ENCODE measurements around the gene PCDHGA4.
"Not testable (repeated sequence)": the region's sequence is repeated elsewhere in the genome, so short reads cannot be mapped to it uniquely, and the experiment has no call there.

Gene PCDHGA4

DNA sequence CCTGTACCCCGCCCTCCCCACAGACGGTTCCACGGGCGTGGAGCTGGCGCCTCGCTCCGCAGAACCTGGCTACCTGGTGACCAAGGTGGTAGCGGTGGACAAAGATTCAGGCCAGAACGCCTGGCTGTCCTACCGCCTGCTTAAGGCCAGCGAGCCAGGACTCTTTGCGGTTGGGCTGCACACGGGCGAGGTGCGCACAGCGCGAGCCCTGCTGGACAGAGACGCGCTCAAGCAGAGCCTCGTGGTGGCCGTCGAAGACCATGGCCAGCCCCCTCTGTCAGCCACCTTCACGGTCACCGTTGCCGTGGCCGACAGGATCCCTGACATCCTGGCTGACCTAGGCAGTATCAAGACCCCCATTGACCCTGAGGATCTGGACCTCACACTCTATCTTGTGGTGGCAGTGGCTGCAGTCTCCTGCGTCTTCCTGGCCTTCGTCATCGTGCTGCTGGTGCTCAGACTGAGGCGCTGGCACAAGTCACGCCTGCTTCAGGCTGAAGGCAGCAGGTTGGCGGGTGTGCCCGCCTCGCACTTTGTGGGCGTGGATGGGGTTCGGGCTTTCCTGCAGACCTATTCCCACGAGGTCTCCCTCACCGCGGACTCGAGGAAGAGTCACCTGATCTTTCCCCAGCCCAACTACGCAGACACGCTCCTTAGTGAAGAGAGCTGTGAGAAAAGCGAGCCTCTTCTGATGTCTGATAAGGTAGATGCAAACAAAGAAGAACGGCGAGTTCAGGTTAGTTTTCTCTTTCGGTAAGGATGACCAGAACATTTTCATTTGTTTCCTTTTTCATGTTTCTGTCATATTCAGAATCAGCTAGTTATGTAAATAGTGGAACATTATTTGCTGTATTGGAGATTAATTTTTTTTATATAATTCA is 11.4 kb downstream of the PCDHGA4 start:
- Mint-ChIP-seq H3K27me3 (peaks cover 71% of the 10 kb centered on the region), H3K27ac (no peak overlapping the region), H3K4me1 (peaks cover 5% of the 10 kb centered on the region), H3K36me3 (peaks cover 26% of the 10 kb centered on the region), H3K9me3 (peaks cover 26% of the 10 kb centered on the region), H3K4me3 (no peak overlapping the region)

DNA sequence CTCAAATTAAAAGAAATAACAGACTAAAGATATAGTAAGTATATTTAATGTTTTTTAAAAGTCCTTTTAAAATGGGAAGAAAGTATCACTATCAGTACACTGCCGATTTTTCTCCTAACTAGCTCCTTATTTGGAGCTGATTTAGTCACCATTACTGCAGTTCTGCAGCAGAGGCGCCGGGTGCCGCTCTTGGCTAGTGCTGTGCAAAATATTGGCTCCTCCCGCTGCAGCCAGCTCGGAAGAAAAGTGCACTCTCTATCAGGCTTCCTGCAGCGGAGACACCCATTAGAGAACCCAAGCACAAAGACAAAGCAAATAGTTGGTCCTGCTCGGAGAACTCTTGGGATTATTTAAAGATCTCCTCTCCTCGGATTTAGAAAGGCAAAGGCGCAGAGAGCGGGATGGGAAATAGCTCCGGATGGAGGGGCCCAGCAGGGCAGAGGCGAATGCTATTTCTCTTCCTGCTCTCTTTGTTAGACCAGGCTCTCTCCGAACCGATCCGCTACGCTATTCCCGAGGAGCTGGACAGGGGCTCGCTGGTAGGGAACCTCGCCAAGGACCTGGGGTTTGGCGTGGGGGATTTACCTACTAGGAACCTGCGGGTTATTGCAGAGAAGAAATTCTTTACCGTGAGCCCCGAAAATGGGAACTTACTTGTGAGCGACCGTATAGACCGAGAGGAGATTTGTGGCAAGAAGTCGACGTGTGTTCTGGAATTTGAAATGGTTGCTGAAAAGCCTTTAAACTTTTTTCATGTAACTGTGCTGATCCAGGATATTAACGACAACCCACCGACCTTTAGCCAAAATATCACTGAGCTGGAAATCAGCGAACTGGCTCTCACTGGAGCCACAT is 15.4 kb downstream of the PCDHGA4 start, which contains the start of gene PCDHGB3:
TSS of gene PCDHGB3 (plus strand) at position 249 of the 855 bp plus-strand sequence. CDS start at position 402, 153 bp downstream.
- Mint-ChIP-seq H3K4me3 (peak within 1 kb of the TSS; percentile 75), H3K9me3 (peaks cover 10% of the 10 kb centered on the region), H3K36me3 (peaks cover 16% of the 10 kb centered on the region), H3K27ac (no peak within 1 kb of the TSS), H3K4me1 (peaks cover 5% of the 10 kb centered on the region), H3K27me3 (peaks cover 63% of the 10 kb centered on the region)

DNA sequence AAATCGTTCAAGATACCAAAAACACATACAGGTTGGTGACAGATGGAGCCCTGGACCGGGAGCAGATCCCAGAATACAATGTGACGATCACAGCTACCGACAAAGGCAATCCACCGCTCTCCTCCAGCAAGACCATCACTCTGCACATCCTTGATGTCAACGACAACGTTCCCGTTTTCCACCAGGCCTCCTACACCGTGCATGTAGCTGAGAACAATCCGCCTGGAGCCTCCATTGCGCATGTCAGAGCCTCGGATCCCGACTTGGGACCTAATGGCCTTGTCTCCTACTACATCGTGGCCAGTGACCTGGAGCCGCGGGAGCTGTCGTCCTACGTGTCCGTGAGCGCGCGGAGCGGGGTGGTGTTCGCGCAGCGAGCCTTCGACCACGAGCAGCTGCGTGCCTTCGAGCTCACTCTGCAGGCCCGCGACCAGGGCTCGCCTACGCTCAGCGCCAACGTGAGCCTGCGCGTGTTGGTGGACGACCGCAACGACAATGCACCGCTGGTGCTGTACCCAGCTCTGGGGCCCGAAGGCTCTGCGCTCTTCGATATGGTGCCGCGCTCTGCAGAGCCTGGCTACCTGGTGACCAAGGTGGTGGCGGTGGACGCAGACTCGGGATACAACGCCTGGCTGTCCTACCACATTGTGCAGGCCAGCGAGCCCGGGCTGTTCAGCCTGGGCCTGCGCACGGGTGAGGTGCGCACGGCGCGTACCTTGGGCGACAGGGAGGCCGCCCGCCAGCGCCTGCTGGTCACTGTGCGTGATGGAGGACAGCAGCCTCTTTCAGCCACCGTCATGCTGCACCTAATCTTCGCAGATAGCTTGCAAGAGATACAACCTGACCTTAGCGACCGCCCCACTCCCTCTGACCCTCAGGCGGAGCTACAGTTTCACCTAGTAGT is 17.0 kb downstream of the PCDHGA4 start:
- Mint-ChIP-seq H3K36me3 (peaks cover 15% of the 10 kb centered on the region), H3K27me3 (peaks cover 61% of the 10 kb centered on the region), H3K9me3 (peaks cover 10% of the 10 kb centered on the region), H3K4me3 (no peak overlapping the region), H3K27ac (no peak overlapping the region), H3K4me1 (peaks cover 5% of the 10 kb centered on the region)

DNA sequence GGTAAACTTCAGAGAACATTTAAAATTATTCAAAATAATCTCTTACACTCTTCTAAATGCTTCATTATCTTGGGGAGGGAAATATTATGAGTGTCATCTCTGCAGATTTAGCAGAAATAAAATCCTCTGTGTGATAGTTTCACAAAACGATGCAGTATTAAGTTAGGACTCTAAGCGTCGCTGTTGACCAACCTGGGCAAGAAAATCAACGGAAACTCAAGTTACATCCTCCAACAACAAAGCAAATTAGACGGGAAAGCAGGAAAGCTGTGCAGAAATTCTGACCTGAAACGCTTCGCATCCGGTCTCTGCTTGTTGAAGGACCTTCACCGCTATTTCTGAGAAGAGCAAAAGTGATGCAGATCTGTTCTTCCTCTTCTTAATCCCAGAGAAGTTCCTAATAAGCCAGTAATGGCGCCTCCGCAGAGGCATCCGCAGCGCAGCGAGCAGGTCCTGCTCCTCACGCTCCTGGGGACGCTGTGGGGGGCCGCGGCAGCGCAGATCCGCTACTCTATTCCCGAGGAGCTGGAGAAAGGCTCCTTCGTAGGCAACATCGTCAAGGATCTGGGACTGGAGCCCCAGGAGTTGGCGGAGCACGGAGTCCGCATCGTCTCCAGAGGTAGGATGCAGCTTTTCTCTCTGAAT is 19.0 kb downstream of the PCDHGA4 start, which contains the start of gene PCDHGA6:
TSS of gene PCDHGA6 (plus strand) at position 219 of the 645 bp plus-strand sequence. CDS start at position 412, 193 bp downstream.
- peaks cover 54% of the 10 kb centered on the region for H3K27me3 Mint-ChIP-seq
- no peak within 1 kb of the TSS for H3K27ac Mint-ChIP-seq
- H3K4me3 Mint-ChIP-seq: no peak within 1 kb of the TSS
- H3K9me3 Mint-ChIP-seq: peaks cover 13% of the 10 kb centered on the region
- H3K36me3 Mint-ChIP-seq: peaks cover 16% of the 10 kb centered on the region
- H3K4me1 Mint-ChIP-seq: peaks cover 5% of the 10 kb centered on the region

DNA sequence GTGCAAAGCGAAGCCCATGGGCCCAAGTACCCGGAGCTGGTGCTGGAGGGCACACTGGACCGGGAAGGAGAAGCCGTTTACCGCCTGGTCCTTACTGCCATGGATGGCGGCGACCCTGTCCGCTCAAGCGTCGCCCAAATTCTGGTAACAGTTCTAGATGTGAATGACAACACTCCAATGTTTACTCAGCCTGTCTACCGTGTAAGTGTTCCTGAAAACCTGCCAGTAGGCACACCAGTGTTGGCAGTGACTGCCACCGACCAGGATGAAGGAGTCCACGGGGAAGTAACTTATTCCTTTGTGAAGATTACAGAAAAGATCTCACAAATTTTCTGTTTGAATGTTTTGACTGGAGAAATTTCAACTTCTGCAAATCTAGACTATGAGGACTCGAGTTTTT is 19.8 kb downstream of the PCDHGA4 start:
- Mint-ChIP-seq H3K36me3 (peaks cover 16% of the 10 kb centered on the region), H3K27me3 (peaks cover 51% of the 10 kb centered on the region), H3K27ac (no peak overlapping the region), H3K4me1 (peaks cover 5% of the 10 kb centered on the region), H3K4me3 (no peak overlapping the region), H3K9me3 (peaks cover 13% of the 10 kb centered on the region)

DNA sequence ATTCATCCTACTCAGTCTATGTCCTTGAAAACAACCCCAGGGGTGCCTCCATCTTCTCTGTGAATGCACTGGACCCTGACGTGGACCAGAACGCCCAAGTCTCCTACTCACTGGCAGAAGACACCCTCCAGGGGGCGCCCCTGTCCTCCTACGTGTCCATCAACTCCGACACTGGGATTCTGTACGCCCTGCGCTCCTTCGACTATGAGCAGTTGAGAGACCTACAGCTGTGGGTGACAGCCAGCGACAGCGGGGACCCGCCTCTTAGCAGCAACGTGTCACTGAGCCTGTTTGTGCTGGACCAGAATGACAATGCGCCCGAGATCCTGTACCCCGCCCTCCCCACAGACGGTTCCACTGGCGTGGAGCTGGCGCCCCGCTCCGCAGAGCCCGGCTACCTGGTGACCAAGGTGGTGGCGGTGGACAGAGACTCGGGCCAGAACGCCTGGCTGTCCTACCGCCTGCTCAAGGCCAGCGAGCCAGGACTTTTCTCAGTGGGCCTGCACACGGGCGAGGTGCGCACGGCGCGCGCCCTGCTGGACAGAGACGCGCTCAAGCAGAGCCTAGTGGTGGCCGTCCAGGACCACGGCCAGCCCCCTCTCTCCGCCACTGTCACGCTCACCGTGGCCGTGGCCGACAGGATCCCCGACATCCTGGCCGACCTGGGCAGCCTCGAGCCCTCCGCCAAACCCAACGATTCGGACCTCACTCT is 20.8 kb downstream of the PCDHGA4 start:
- H3K27ac Mint-ChIP-seq, H3K4me3 Mint-ChIP-seq, H3K4me1 Mint-ChIP-seq: not testable (repeated sequence)
- Mint-ChIP-seq H3K9me3 (peaks cover 13% of the 10 kb centered on the region), H3K36me3 (peaks cover 14% of the 10 kb centered on the region), H3K27me3 (peaks cover 50% of the 10 kb centered on the region)

DNA sequence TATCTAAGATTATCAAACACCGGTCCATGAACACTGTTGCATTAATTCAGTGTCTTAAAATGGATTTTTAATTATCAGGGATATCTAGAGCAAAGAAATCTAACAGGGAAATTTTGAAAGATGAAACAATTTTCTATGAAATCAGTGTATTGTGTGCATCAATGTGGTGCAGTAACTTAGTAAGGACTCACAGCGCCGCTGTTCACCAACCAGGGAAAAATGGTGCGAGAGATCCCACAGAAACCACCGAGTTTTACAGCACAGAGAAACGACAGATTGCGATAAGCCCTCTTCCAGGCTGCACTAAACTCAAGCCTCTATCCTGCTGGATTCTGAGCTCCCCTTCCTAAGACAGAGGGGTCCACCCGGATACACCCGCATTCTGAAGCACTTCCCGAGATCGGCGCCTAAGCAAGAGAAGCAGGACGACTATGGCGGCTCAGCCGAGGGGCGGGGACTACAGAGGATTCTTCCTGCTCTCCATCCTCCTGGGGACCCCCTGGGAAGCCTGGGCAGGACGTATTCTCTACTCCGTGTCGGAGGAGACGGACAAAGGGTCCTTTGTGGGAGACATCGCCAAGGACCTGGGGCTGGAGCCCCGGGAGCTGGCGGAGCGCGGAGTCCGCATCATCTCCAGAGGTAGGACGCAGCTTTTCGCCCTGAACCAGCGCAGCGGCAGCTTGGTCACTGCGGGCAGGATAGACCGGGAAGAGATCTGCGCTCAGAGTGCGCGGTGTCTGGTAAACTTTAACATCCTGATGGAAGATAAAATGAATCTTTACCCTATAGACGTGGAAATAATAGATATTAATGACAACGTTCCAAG is 27.9 kb downstream of the PCDHGA4 start, which contains the start of gene PCDHGA7:
TSS of gene PCDHGA7 (plus strand) at position 274 of the 826 bp plus-strand sequence. CDS start at position 432, 158 bp downstream.
- Mint-ChIP-seq H3K4me1 (no peaks in the 10 kb centered on the region), H3K9me3 (peaks cover 21% of the 10 kb centered on the region), H3K36me3 (peaks cover 18% of the 10 kb centered on the region), H3K4me3 (peak within 1 kb of the TSS; percentile 70), H3K27ac (no peak within 1 kb of the TSS), H3K27me3 (peaks cover 59% of the 10 kb centered on the region)

DNA sequence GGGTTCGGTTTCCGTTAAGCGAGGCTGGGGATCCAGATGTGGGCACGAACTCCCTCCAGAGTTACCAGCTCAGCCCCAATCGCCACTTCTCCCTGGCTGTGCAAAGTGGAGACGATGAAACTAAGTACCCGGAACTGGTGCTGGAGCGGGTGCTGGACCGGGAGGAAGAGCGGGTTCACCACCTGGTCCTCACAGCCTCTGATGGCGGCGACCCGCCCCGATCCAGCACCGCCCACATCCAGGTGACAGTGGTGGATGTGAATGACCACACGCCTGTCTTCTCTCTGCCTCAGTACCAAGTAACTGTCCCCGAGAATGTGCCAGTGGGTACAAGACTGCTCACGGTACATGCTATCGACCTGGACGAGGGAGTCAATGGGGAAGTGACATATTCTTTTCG is 28.5 kb downstream of the PCDHGA4 start:
- Mint-ChIP-seq H3K4me1 (peaks cover under 1% of the 10 kb centered on the region), H3K27ac (no peak overlapping the region), H3K4me3 (peak overlapping the region; percentile 70), H3K27me3 (peaks cover 61% of the 10 kb centered on the region), H3K36me3 (peaks cover 19% of the 10 kb centered on the region), H3K9me3 (peaks cover 22% of the 10 kb centered on the region)

DNA sequence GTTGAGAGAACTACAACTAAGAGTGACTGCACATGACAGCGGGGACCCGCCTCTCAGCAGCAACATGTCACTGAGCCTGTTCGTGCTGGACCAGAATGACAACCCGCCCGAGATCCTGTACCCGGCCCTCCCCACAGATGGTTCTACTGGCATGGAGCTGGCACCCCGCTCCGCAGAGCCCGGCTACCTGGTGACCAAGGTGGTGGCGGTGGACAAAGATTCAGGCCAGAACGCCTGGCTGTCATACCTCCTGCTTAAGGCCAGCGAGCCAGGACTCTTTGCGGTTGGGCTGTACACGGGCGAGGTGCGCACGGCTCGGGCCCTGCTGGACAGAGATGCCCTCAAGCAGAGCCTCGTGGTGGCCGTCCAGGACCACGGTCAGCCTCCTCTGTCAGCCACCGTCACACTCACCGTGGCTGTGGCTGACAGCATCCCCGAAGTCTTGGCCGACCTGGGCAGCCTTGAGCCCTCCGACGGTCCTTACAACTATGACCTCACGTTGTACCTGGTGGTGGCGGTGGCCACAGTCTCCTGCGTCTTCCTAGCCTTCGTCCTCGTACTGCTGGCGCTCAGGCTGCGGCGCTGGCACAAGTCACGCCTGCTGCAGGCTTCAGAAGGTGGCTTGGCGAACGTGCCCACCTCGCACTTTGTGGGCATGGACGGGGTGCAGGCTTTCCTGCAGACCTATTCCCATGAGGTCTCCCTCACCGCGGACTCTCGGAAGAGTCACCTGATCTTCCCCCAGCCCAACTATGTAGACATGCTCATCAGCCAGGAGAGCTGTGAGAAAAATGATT is 29.8 kb downstream of the PCDHGA4 start:
- Mint-ChIP-seq H3K27me3 (peaks cover 63% of the 10 kb centered on the region), H3K27ac (no peak overlapping the region), H3K9me3 (peaks cover 31% of the 10 kb centered on the region), H3K36me3 (peaks cover 23% of the 10 kb centered on the region), H3K4me1 (peaks cover 3% of the 10 kb centered on the region), H3K4me3 (no peak overlapping the region)

DNA sequence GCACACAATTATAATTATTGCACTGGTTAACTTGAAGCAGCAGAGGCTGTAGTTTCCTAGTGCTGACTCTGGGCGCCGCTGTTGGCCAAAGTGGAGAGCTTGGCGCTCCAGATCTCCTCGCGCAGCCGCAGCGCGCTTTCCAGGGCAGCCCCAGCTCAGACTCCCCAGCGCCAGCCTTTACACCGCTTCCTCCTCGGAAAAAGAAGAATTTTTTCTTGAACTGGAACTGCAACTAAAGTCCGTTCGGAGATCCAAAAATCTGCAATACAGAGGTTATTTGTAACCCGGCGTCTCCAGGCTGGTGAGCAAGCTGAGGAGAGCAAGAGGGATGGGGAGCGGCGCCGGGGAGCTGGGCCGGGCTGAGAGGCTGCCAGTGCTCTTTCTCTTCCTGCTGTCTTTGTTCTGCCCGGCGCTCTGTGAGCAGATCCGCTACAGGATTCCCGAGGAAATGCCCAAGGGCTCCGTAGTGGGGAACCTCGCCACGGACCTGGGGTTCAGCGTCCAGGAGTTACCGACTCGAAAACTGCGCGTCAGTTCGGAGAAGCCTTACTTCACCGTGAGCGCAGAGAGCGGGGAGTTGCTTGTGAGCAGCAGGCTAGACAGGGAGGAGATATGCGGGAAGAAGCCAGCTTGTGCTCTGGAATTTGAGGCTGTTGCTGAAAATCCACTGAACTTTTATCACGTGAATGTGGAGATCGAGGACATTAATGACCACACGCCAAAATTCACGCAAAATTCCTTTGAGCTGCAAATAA is 32.9 kb downstream of the PCDHGA4 start, which contains the start of gene PCDHGB4:
TSS of gene PCDHGB4 (plus strand) at position 142 of the 755 bp plus-strand sequence. CDS start at position 329, 187 bp downstream.
- H3K4me3 Mint-ChIP-seq: peak within 1 kb of the TSS; percentile 11
- peaks cover 63% of the 10 kb centered on the region for H3K27me3 Mint-ChIP-seq
- peaks cover 27% of the 10 kb centered on the region for H3K36me3 Mint-ChIP-seq
- not testable (repeated sequence) for H3K4me1 Mint-ChIP-seq, H3K27ac Mint-ChIP-seq
- peaks cover 40% of the 10 kb centered on the region for H3K9me3 Mint-ChIP-seq

DNA sequence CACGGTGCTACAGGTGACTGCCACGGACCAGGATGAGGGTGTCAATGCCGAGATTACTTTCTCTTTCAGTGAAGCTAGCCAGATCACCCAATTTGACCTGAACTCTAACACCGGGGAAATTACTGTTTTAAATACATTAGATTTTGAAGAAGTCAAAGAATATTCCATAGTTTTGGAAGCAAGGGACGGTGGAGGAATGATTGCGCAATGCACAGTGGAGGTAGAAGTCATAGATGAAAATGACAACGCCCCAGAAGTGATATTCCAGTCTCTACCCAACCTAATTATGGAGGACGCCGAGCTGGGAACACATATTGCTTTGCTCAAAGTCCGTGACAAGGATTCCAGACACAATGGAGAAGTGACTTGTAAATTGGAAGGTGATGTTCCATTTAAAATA is 33.8 kb downstream of the PCDHGA4 start:
- H3K27me3 Mint-ChIP-seq: peaks cover 64% of the 10 kb centered on the region
- H3K27ac Mint-ChIP-seq: no peak overlapping the region
- H3K4me3 Mint-ChIP-seq: no peak overlapping the region
- peaks cover 29% of the 10 kb centered on the region for H3K36me3 Mint-ChIP-seq
- H3K9me3 Mint-ChIP-seq: peaks cover 40% of the 10 kb centered on the region
- peaks cover 3% of the 10 kb centered on the region for H3K4me1 Mint-ChIP-seq

Data from activated naive CD4-positive, alpha-beta T cell treated with anti-CD3 and anti-CD28 coated beads, Interleukin-2, amount 50 U/mL, for 24 hours (primary cell).